ENCODE data around the gene L3MBTL3.

- TF ChIP-seq, protein P1, sequence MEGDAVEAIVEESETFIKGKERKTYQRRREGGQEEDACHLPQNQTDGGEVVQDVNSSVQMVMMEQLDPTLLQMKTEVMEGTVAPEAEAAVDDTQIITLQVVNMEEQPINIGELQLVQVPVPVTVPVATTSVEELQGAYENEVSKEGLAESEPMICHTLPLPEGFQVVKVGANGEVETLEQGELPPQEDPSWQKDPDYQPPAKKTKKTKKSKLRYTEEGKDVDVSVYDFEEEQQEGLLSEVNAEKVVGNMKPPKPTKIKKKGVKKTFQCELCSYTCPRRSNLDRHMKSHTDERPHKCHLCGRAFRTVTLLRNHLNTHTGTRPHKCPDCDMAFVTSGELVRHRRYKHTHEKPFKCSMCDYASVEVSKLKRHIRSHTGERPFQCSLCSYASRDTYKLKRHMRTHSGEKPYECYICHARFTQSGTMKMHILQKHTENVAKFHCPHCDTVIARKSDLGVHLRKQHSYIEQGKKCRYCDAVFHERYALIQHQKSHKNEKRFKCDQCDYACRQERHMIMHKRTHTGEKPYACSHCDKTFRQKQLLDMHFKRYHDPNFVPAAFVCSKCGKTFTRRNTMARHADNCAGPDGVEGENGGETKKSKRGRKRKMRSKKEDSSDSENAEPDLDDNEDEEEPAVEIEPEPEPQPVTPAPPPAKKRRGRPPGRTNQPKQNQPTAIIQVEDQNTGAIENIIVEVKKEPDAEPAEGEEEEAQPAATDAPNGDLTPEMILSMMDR (conservative IDR thresholded peaks at IDR 0.05), result no peak
- no peak for TF ChIP-seq ZFX (IDR thresholded peaks at IDR 0.05)
Observed at GRCh38 chr6:130132286-130132701, 113.9 kb downstream of the L3MBTL3 start.
